HG02623 (cell line): ENCODE measurements around the gene TXNDC5.

Experiments used
- ATAC-seq: cut with Tn5 transposase; IDR thresholded peaks from one replicate; pipeline ENCODE4 v1.9.1; 2021; ENCODE audit warnings: moderate library complexity; ENCODE audit not compliant: unreplicated experiment

TXNDC5 gene

GRCh38 chr6:7910654-7911344, at the start of gene TXNDC5:
TXNDC5 (minus strand) TSS chr6:7910788; CDS start chr6:7910776, 12 bp downstream.
- peak; percentile 62 for ATAC-seq

- no peak for ATAC-seq
Measured at GRCh38 chr6:7960141-7960540, 49.6 kb upstream of the TXNDC5 start.

GRCh38 chr6:7959453-7959852, 48.9 kb upstream of the TXNDC5 start:
- ATAC-seq: no peak

- ATAC-seq: no peak
Measured at GRCh38 chr6:7958464-7958863, 47.9 kb upstream of the TXNDC5 start.

DNA sequence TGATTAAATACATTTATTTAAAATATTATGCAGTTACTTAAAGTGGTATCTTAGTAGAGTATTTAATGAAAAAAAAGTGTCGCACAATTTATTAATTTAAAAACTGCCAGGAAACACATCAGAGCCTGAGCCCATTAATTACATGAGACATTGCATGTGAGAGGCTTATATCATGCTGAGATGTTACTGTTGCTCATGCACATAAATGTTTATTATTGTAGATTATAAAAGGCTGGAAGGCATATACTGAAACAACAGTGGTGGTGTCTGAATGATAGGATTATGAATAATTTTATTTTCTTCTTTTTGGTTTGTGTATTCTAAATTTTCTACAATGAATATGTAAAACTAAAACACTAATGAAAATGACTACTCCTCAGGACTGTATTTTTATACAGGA, 45.7 kb upstream of the TXNDC5 start:
- ATAC-seq: no peak

DNA sequence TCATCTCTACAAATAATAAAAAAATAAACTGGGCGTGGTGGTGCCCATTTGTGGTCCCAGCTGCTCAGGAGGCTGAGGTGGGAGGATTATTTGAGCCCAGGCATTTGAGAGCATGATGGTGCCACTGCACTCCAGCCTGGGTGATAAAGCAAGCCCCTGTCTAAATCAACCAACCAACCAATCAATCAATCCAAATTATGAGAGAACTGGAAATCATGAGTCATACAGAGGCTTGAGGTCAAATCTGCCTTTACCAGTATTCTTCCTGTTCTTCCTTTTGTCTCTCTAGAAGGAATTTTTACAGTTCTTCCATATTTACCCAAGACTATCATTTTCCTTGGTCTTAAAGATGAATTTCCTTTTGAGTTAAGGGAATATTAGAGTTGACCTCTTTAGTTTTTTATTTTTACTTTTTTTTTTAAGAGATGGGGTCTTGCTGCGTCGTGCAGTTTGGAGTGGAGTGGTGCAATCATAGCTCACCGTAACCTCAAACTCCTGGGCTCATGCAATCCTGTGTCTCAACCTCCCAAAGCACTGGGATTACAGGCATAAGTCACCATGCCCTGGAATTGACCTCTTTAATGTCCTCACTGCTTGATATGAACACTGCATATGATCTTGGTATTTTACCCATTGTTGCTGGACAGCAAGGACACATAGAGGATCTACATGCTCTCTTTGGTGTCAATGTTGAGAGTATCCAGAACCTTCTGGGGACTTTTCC, 44.1 kb upstream of the TXNDC5 start:
- no peak for ATAC-seq

GRCh38 chr6:7953753-7954152, 43.2 kb upstream of the TXNDC5 start:
- ATAC-seq: no peak

GRCh38 chr6:7939864-7940228, 29.3 kb upstream of the TXNDC5 start:
- no peak for ATAC-seq

DNA sequence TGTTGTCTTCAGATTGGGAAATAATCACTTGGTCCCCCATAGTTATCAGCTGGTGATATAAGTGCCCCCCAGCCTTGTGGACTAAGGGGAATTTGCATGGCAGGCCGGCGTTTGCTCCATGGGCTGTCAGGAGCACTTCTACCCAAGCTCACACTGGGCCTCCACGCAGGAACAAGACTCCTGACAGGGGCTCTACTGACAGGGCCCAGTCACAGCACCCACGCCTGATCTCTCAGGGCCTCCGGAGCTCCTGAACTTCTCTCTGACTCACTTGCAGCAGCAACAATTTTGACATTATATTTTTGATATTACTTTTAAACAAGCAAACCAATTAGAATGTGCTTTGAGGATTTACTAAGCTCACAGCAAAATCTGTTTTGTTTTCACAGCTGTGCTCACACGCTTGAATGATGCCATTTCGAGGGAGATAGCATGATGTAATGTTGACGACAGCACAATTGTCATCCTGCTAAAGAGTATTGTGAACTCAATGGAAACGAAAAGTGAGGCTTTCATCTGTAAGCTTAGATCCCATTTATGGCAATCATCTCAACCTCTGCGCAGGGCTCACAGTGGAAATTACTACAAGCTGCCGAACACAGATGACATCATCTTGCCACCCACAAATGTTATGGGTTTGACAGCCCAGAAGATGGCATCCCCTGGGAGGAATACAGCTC, 28.7 kb upstream of the TXNDC5 start:
- ATAC-seq: no peak

GRCh38 chr6:7938562-7939183, 28.1 kb upstream of the TXNDC5 start:
- ATAC-seq: no peak

DNA sequence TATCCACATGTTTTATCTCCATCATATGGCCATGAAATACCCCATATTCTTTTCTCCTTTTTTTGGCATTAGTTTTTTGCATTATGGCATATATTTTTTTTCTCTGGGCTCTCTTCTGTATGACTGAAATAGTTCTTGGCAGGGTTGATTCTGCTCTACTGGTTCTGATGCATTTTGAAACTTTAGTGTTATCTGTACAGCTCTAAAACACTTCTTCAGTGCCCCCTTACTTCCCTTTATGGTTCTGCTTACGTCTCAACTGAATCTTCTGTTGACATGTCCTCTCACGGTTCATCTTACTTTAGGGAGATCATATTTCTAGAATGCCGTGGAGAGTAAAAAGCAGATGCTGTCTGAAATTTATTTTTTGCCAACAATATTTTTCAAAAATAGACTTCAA, 23.2 kb upstream of the TXNDC5 start:
- ATAC-seq: peak; percentile 96

GRCh38 chr6:7932625-7933024, 22.0 kb upstream of the TXNDC5 start:
- ATAC-seq: no peak

- ATAC-seq: no peak
Measured at GRCh38 chr6:7924867-7925266, 14.3 kb upstream of the TXNDC5 start.

GRCh38 chr6:7922596-7922995, 12.0 kb upstream of the TXNDC5 start:
- ATAC-seq: no peak

GRCh38 chr6:7921632-7922092, 11.1 kb upstream of the TXNDC5 start:
- no peak for ATAC-seq

DNA sequence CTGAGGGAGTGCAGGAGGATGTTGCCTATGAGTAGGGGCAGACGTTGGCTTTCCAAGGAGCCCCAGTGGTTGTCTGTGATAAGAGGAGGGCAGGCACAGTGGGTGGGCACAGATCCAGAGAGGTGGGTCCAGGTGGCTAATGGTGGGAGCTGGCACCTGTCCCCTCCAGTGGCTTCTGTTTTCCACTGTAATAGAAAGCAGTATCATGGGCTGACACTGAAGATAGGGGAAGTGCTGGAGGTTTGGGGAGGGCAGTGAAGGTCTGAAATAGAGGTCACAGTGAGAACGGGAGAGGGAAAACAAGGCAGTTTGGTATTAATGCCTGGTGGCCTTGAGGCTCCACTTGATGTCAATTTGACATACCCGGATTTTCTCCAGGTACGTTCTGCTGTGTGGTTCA, 10.5 kb upstream of the TXNDC5 start:
- no peak for ATAC-seq

- no peak for ATAC-seq
Measured at GRCh38 chr6:7920425-7920824, 9.8 kb upstream of the TXNDC5 start.

- ATAC-seq: no peak
Measured at GRCh38 chr6:7919871-7920270, 9.3 kb upstream of the TXNDC5 start.

- ATAC-seq: no peak
Measured at GRCh38 chr6:7918403-7918802, 7.8 kb upstream of the TXNDC5 start.

- no peak for ATAC-seq
Measured at GRCh38 chr6:7917729-7918128, 7.1 kb upstream of the TXNDC5 start.

DNA sequence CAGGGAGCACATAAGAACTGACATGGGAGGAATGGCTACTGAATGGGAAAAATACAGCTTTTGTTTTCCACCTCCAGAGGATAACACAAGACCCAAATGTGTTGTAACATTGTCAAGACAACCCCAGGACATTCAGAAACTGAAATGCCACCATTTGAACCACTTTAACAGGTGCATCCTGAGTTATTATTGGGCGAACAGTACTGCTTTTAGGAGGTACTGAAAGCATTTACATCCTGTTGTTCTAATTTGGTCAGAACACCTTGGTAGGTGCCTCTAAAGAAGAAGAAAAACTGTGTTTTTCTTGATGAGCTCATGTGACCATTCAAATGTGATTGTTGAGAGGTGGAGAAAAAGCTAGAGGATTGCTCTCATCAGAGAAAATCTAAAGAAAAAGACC, 6.4 kb upstream of the TXNDC5 start:
- ATAC-seq: peak; percentile 80
